Activated T-cell treated with anti-CD3 and anti-CD28 coated beads, Interleukin-2, amount 50 U/mL, for 4 hours (primary cell): ENCODE results near the gene TFPI. TPM values are rescaled to one million over a fixed set of nuclear protein-coding genes. Genes with fewer than 3 reads are reported as not detected.
"Not testable (repeated sequence)": the region's sequence is repeated elsewhere in the genome, so short reads cannot be mapped to it uniquely, and the experiment has no call there.

ENCODE experiments used
- ATAC-seq, 2 donors: fragments of 200-7000 bp; cut with Tn5 transposase; one replicate each; pipeline ENCODE4 v1.10.0; 2021
- DNase-seq: peaks from one replicate; pipeline ENCODE4 v3.0.0-alpha.2; 2020
- H3K27me3 Mint-ChIP-seq: one replicate; pipeline ENCODE4 v1.8.0; 2021; ENCODE audit warnings: low read depth, mixed read lengths
- H3K36me3 Mint-ChIP-seq: one replicate; pipeline ENCODE4 v1.8.0; 2022; ENCODE audit warnings: mixed read lengths; ENCODE audit not compliant: insufficient read depth
- H3K4me1 Mint-ChIP-seq: one replicate; pipeline ENCODE4 v1.8.0; 2021; ENCODE audit warnings: low read depth, mixed read lengths
- H3K4me3 Mint-ChIP-seq: one replicate; pipeline ENCODE4 v1.8.0; 2021; ENCODE audit warnings: mild to moderate bottlenecking, moderate library complexity, mixed read lengths
- H3K9me3 Mint-ChIP-seq: one replicate; pipeline ENCODE4 v1.8.0; 2021; ENCODE audit warnings: mixed read lengths
- total RNA-seq, 3 donors: library from RNA; stranded (reverse); gene quantifications; one replicate each; pipeline ENCODE4 v1.2.1, GENCODE V29; 2021

The TFPI gene
- total RNA-seq = under 1 TPM; 0.26 to 0.65 (median 0.56) TPM

DNA sequence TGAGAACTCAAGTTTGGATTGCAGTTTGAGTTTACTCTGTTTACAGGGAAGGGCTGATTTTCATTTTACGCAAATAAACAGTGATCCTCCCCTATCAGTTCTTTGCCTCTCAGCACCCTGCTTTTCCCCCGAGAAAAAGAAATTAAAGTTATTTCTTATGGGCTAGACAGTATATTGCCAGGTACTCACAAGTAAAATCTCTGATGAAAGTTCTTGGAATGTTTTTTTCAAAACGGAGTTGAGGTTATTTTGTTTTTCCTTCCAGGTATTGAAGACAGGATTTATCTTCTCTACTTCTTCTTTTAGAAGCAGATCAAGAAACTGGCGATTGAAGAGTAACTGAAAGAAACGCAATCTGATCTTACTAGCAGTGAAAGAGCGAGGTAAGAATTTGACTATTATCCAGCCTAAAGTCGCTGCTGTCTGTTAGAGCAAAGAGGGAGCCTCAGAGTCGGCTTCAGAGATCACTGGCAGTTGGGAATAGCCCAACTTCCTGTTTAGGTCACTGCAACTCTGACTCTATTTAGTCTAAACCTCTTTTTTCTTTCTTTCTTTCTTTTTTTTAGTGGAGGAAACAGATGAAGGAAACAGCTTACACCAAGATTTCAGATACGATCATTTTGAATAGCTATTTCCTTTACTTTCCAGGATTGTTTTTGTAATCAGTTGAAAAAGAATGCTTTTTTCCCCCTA, at the start of gene TFPI:
TSS of gene TFPI (minus strand) at position 425 of the 693 bp plus-strand sequence. CDS start 50,667 bp downstream, outside the sequence.
- no peak for ATAC-seq
- no peaks in the 10 kb centered on the region for H3K36me3 Mint-ChIP-seq
- no peak within 1 kb of the TSS for H3K4me3 Mint-ChIP-seq
- DNase-seq = no peak
- H3K4me1 Mint-ChIP-seq = peaks cover 3% of the 10 kb centered on the region
- no peaks in the 10 kb centered on the region for H3K27me3 Mint-ChIP-seq
- no peaks in the 10 kb centered on the region for H3K9me3 Mint-ChIP-seq

DNA sequence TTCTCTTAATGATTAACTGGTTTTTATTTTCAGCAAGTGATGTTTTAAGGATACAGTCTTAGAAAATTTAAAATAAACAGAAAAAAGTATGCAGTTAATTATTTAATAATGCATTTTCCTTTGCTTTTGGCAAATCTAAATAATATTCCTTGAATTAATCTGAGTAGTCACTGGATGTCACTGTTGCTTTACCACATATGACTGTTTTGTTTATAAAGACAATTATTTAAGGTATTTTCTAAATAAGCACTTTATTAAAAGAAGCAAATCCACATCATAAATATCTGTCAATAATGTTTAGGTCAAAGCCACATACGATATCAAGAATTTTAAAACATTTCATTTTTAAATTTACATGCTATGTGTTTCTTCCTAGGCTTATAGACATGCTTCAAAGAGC, 40.6 kb upstream of the TFPI start:
- H3K4me1 Mint-ChIP-seq = no peaks in the 10 kb centered on the region
- no peak overlapping the region for H3K4me3 Mint-ChIP-seq
- ATAC-seq (no peak), DNase-seq (no peak)
- no peaks in the 10 kb centered on the region for H3K27me3 Mint-ChIP-seq
- no peaks in the 10 kb centered on the region for H3K9me3 Mint-ChIP-seq
- H3K36me3 Mint-ChIP-seq = no peaks in the 10 kb centered on the region

DNA sequence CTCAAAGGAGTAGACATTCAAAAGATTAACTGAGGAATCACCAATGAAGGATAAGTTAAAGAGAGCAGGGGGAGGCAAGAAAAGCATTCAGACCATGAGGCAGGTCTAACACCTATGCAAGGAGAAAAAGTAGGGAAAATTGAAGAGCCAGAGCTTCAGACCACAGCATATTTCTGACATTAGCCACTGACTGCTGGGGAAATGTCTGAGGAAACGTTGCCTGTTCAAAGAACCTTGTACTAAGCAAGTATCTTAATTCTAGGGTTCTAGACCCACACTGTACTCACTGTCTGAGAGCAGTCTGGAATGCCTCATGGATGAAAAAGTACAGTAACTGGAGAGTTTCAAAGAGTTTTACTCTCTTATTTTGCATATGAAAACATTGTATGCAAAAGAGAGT, 39.5 kb upstream of the TFPI start:
- Mint-ChIP-seq H3K4me3 (no peak overlapping the region), H3K36me3 (no peaks in the 10 kb centered on the region), H3K27me3 (no peaks in the 10 kb centered on the region), H3K9me3 (no peaks in the 10 kb centered on the region), H3K4me1 (no peaks in the 10 kb centered on the region)
- ATAC-seq (no peak), DNase-seq (no peak)

DNA sequence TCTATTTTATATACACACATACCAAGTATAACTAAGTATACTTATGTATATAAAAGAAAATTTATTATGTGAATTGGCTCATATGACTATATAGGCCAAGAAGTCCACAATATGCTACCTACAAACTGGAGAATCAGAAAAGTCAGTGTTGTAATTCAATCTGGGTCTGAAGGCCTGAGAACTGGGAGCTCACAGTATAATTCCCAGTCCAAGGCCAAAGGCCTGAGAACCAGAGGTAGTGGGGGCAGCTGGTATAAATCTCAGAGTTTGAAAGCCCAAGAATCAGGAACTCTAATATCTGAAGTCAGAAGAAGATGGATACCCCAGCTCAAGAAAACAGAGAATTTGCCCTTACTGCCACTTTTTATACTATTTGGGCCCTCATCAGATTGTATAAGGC, 38.9 kb upstream of the TFPI start:
- no peak for DNase-seq
- Mint-ChIP-seq H3K4me3 (no peak overlapping the region), H3K36me3 (no peaks in the 10 kb centered on the region), H3K27me3 (no peaks in the 10 kb centered on the region), H3K9me3 (no peaks in the 10 kb centered on the region), H3K4me1 (no peaks in the 10 kb centered on the region)
- no peak for ATAC-seq

DNA sequence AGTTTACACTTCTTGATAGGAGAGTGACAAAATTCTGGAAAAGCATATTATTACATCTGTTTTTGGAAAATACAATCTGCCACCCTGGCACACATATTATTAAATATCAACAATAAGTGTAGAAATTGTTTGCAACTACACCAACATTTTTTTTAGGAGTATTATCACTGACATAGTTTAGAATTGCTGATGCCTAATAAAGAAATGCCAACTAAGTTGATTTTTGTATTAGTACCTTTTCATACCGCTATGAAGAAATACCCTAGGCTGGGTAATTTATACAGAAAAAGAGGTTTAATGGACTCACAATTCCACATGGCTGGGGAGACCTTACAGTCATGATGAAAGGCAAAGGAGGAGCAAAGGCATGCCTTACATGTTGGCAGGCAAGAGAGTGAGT, 35.9 kb upstream of the TFPI start:
- H3K27me3 Mint-ChIP-seq = peaks cover 1% of the 10 kb centered on the region
- no peak for ATAC-seq

DNA sequence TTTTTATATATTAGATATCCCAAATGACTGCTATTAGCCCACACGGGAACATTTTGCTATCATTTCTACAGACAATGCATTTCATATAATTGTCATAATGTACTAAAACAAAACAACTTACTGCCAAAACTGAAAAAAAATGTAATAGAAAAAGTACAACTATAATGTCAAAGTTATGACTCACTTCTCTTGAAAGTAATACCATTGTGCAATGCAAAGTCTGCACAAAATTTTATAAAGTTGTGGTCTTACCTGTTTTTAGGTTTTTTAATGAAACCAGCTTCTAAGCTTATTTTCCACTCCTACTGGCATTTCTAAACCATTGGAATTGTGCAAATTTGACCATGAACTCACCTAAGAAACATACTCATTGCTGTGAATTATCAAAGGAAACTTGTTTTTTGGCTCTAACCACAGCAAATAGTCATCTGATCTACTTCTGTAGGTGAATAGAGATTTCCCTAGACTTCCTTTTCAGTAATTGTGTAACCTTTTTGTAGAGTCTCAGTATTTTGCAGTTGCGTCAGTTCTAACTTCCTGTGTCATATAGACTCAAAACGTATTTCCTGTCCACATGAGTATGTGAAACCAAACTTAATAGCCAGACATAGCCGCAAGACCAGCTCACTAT, 31.9 kb upstream of the TFPI start:
- peak; percentile 84 to 86 for ATAC-seq
- H3K4me1 Mint-ChIP-seq = peaks cover 3% of the 10 kb centered on the region

More for the DNA sequence above, 35.9 kb upstream of the TFPI start:
- H3K9me3 Mint-ChIP-seq = no peaks in the 10 kb centered on the region
- DNase-seq = no peak
- no peaks in the 10 kb centered on the region for H3K36me3 Mint-ChIP-seq
- no peak overlapping the region for H3K4me3 Mint-ChIP-seq
- H3K4me1 Mint-ChIP-seq = no peaks in the 10 kb centered on the region

DNA sequence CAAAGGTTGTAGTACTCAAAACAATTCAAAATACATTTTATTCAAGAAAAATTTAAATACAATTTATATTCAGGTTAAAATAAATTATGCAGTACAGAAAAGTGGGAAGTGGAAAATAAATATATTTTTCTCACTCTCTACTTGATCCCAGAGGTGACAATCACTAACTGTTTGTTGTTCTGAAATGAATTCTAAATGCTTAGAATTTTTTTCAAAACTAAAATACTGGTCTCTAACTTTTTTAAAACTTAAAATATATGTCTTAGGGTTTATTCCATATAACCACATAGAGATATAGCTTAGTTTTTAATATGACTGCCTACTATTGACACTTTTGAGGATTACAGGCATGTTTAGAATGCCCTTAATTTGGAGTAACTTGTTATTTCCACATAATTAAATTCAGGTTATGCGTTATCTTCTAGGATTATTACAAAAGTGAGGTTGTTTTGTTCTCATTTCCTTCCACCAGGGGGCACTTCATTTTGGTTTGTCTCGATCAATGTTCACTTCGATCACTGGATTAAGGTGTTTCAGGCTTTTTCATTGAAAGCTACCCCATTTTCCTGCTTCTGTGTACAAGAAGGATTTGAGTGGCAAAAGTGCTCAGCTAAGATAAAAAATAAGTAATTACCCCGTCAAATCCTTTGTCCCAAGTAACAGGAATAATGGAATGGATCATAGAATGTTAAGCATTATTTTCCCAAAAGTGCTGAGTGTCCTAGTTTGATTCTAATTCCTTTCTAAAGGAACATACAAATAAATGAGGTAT, 27.1 kb upstream of the TFPI start:
- Mint-ChIP-seq H3K27me3 (no peaks in the 10 kb centered on the region), H3K4me1 (peaks cover 3% of the 10 kb centered on the region), H3K9me3 (no peaks in the 10 kb centered on the region), H3K4me3 (no peak overlapping the region), H3K36me3 (no peaks in the 10 kb centered on the region)
- no peak for ATAC-seq
- DNase-seq = no peak

More for the DNA sequence above, 31.9 kb upstream of the TFPI start:
- DNase-seq = no peak
- H3K9me3 Mint-ChIP-seq = no peaks in the 10 kb centered on the region
- H3K27me3 Mint-ChIP-seq = peaks cover 1% of the 10 kb centered on the region
- no peaks in the 10 kb centered on the region for H3K36me3 Mint-ChIP-seq
- no peak overlapping the region for H3K4me3 Mint-ChIP-seq

DNA sequence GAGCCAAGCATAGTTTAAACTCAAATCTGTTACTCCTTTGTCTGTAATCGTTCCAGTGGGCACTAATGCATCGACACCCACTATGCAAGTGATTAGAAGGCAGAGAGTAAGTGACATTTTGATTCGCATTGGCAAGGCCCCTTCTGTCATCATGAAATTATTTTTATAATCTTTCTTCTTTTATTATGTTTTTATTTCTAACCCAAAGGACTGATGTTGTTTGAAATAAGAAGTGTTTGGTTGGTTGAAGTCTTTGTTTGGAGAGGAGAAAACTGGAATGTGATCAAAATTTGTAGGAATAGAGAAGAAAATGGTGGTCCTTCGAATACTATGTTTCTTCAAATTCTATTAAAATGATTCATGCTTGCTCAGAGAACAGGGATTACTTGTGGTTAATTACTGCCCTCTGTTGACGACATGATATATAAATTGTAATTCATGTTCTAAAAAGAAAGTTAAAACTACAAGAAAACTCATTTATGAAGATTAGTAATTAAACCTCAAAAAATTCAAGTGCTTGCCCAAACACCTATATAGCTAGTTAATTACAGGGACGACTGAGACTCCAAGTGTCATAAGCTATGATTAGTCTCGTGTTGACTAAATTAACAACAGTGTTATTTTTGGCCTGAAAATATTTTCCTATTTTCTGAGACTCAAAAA, 26.4 kb upstream of the TFPI start:
- Mint-ChIP-seq H3K4me1 (peaks cover 3% of the 10 kb centered on the region), H3K36me3 (no peaks in the 10 kb centered on the region), H3K27me3 (no peaks in the 10 kb centered on the region), H3K9me3 (no peaks in the 10 kb centered on the region), H3K4me3 (no peak overlapping the region)
- no peak for DNase-seq
- ATAC-seq = no peak

DNA sequence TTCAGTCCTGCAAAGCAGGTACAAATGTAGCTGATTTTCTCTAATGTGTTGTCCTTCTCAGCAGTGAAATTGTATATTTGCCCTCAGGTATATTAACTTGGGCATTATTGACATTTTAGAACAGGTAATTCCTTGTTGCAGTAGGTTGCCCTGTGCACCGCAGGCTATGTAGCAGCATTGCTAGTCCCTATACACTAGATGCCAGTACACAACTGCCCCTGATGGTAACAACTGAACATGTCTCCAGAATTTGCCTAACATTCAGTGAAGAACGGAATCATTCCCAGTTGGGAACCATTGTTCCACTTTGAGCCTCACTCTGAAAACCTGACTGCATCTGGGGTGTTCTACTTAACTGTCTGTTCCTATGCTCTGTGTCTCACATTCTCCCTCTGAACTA, 23.1 kb upstream of the TFPI start:
- no peak for DNase-seq
- Mint-ChIP-seq H3K9me3 (peaks cover 2% of the 10 kb centered on the region), H3K4me1 (peaks cover 3% of the 10 kb centered on the region), H3K36me3 (no peaks in the 10 kb centered on the region), H3K27me3 (no peaks in the 10 kb centered on the region), H3K4me3 (no peak overlapping the region)
- ATAC-seq = no peak

DNA sequence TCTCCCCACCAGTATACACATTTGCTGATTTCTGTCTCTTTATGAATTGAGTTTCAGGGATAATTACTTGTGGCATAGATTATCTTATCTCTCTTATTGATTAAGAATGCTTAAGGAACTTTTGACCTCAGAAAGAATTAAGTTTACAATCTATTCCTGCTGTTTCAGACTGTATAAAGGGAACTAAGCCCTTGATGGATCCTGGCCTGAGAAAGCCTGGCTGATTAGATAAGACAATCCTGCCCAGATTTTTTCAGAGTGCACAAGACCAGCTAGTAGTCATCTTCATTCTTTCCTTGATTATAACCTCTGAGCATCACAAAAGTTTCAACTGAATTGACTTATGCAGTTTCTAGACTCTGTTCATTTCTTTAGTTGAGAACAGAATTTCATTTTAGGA, 22.7 kb upstream of the TFPI start:
- peaks cover 3% of the 10 kb centered on the region for H3K4me1 Mint-ChIP-seq
- H3K27me3 Mint-ChIP-seq = no peaks in the 10 kb centered on the region
- H3K4me3 Mint-ChIP-seq = no peak overlapping the region
- H3K9me3 Mint-ChIP-seq = peaks cover 3% of the 10 kb centered on the region
- no peak for DNase-seq
- no peak for ATAC-seq
- H3K36me3 Mint-ChIP-seq = no peaks in the 10 kb centered on the region

DNA sequence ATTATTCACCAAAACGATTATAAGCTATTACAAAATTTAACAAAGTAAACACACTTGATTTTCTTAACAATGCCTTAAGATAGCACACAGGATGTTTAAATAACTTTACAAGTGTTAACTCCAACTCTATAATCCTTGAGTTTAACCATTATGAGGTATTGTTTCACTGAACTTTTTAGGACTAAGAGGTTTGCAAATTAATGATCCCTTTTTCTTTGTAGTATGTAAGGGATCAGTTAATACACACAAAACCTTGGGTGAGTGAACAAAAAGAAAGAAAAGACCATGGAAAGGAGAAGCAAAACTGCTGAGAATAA, 21.5 kb upstream of the TFPI start:
- DNase-seq = no peak
- no peaks in the 10 kb centered on the region for H3K36me3 Mint-ChIP-seq

DNA sequence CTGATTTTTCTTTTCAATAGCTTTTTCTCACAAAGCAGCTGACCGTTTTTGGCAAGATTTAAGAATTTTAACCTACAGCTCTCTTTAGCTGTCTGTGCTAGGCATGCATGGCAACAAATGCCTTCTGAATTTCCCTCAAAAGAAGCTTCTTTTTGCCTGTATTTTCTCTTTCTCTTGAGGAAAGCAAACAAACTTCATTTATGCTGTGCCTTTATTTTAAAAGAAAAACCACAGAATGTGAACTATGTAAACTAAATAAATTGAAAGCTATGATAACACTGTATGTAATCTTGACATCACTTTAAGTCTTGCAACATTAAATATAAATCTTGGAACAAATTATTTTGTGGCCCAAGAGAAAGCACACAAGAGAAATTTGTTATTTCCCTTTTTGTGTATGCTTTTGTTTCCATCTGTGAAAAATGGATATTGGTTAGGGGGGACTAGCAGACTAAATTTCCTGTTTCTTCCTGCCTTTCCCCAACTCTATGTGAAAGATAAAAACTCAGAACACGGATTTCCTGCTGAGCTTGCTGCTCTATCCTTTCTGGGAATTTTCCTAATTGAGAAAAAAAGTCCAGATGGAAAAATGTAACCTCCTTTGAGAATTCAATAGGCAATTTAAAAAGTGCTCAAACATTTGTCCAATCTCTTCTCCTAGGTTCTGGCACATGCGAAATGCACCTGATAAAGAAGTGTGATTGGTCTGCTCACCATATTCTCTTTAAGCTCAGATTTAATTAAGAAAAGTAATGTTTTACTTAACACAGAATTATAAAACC, 20.9 kb upstream of the TFPI start:
- Mint-ChIP-seq H3K36me3 (no peaks in the 10 kb centered on the region), H3K4me3 (no peak overlapping the region)

More for the DNA sequence above, 21.5 kb upstream of the TFPI start:
- Mint-ChIP-seq H3K9me3 (peaks cover 3% of the 10 kb centered on the region), H3K4me3 (no peak overlapping the region), H3K4me1 (no peaks in the 10 kb centered on the region), H3K27me3 (no peaks in the 10 kb centered on the region)
- no peak for ATAC-seq

DNA sequence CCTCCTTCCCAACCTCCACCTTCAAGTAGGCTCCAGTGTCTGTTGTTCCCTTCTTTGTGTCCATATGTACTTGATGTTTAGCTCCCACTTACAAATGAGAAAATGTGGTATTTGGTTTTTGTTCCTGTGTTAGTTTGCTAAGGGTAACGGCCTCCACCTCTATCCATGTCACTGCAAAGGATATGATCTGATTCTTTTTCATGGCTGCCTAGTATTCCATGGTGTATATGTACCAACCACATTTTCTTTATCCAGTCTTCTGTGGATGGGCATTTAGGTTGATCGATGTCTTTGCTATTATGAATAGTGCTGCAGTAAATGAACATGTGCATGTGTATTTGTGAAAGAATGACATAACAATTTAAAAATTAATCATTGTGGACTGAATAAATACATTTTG, 19.5 kb upstream of the TFPI start:
- no peak for DNase-seq
- Mint-ChIP-seq H3K4me1 (no peaks in the 10 kb centered on the region), H3K9me3 (peaks cover 3% of the 10 kb centered on the region), H3K27me3 (no peaks in the 10 kb centered on the region), H3K4me3 (no peak overlapping the region), H3K36me3 (no peaks in the 10 kb centered on the region)
- no peak for ATAC-seq

More for the DNA sequence above, 20.9 kb upstream of the TFPI start:
- Mint-ChIP-seq H3K9me3 (peaks cover 3% of the 10 kb centered on the region), H3K27me3 (no peaks in the 10 kb centered on the region), H3K4me1 (no peaks in the 10 kb centered on the region)
- ATAC-seq (no peak), DNase-seq (no peak)

DNA sequence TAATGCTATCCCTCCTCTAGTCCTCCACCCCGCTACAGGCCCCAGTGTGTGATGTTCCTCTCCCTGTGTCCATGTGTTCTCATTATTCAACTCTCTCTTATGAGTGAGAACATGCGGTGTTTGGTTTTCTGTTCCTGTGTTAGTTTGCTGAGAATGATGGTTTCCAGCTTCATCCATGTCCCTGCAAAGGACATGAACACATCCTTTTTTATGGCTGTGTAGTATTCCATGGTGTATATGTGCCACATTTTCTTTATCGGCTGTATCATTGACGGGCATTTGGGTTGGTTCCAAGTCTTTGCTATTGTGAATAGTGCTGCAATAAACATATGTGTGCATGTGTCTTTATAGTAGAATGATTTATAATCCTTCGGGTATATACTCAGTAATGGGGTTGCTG, 17.8 kb upstream of the TFPI start:
- not testable (repeated sequence) for H3K36me3 Mint-ChIP-seq, H3K9me3 Mint-ChIP-seq, DNase-seq, ATAC-seq, H3K27me3 Mint-ChIP-seq, H3K4me1 Mint-ChIP-seq, H3K4me3 Mint-ChIP-seq
